ENCODE results near the gene AFAP1L1. TPM values are rescaled to one million over a fixed set of nuclear protein-coding genes. Genes with fewer than 3 reads are reported as not detected.

AFAP1L1 gene
- total RNA-seq, 1 experiment from 2014 or later: 15.2 TPM

GRCh38 chr5:149325894-149326293, 54.2 kb downstream of the AFAP1L1 start:
- intact Hi-C loops (cut with micrococcal nuclease; ENCODE audit: unreplicated experiment): no loop called here
- ATAC-seq: no peak

GRCh38 chr5:149326611-149327010, 55.0 kb downstream of the AFAP1L1 start:
- intact Hi-C loops (cut with micrococcal nuclease; ENCODE audit: unreplicated experiment) (no loop called here), in situ Hi-C loops (cut with HindIII; ENCODE audit: low pct_unique_long_range_greater_than_20kb, low sequenced_read_pairs) (no loop called here)
- Histone ChIP-seq H3K4me3 (ENCODE audit: low read depth in 2 of 2, low read length in 2 of 2) (no peak overlapping the region), H3K9me3 (ENCODE audit: control insufficient read depth, insufficient read depth, low read depth, low read length) (no peaks in the 10 kb centered on the region), H3K4me1 (ENCODE audit: control insufficient read depth, insufficient read depth, low read length) (no peaks in the 10 kb centered on the region), H3K36me3 (ENCODE audit: control insufficient read depth, insufficient read depth, low read length) (no peaks in the 10 kb centered on the region), H3K27ac (ENCODE audit: low read length) (no peak overlapping the region), H3K27me3 (ENCODE audit: control insufficient read depth, insufficient read depth, low read length) (no peaks in the 10 kb centered on the region)
- POLR2A ChIA-PET: no interaction called here
- CTCF ChIA-PET: no interaction called here
- no peak for ATAC-seq
- no TSS peak for BruUV-seq (replicated peaks)
- DNase-seq (ENCODE audit: low read depth, low spot score): no peak
- no peak for TF ChIP-seq SIN3A (IDR thresholded peaks at IDR 0.05; ENCODE audit: borderline replicate concordance, insufficient read depth, low read depth, low read length)
- no peak for TF ChIP-seq POLR2AphosphoS5 (IDR thresholded peaks at IDR 0.05; ENCODE audit: low read depth, low read length)
- no peak for TF ChIP-seq CTCF (IDR thresholded peaks at IDR 0.05)
- TF ChIP-seq REST (IDR thresholded peaks at IDR 0.05; ENCODE audit: insufficient read depth in 1 of 2, low read depth in 2 of 2, low read length in 1 of 2): no peak
- TF ChIP-seq TCF7L2 (IDR thresholded peaks at IDR 0.05; ENCODE audit: low read depth, low read length): no peak

More at GRCh38 chr5:149325894-149326293, 54.2 kb downstream of the AFAP1L1 start:
- ChIA-PET POLR2A (no interaction called here), CTCF (no interaction called here)
- no peak overlapping the region for H3K27ac ChIP-seq (ENCODE audit: low read length)
- H3K36me3 ChIP-seq (ENCODE audit: control insufficient read depth, insufficient read depth, low read length): no peaks in the 10 kb centered on the region
- H3K27me3 ChIP-seq (ENCODE audit: control insufficient read depth, insufficient read depth, low read length): no peaks in the 10 kb centered on the region
- in situ Hi-C loops (cut with HindIII; ENCODE audit: low pct_unique_long_range_greater_than_20kb, low sequenced_read_pairs): no loop called here
- no TSS peak for BruUV-seq (replicated peaks)
- no peaks in the 10 kb centered on the region for H3K9me3 ChIP-seq (ENCODE audit: control insufficient read depth, insufficient read depth, low read depth, low read length)
- no peaks in the 10 kb centered on the region for H3K4me1 ChIP-seq (ENCODE audit: control insufficient read depth, insufficient read depth, low read length)
- TF ChIP-seq REST (IDR thresholded peaks at IDR 0.05; ENCODE audit: insufficient read depth in 1 of 2, low read depth in 2 of 2, low read length in 1 of 2) (no peak), TCF7L2 (IDR thresholded peaks at IDR 0.05; ENCODE audit: low read depth, low read length) (no peak), CTCF (IDR thresholded peaks at IDR 0.05) (no peak), POLR2AphosphoS5 (IDR thresholded peaks at IDR 0.05; ENCODE audit: low read depth, low read length) (no peak), SIN3A (IDR thresholded peaks at IDR 0.05; ENCODE audit: borderline replicate concordance, insufficient read depth, low read depth, low read length) (no peak)
- DNase-seq (ENCODE audit: low read depth, low spot score): no peak
- no peak overlapping the region for H3K4me3 ChIP-seq (ENCODE audit: low read depth in 2 of 2, low read length in 2 of 2)
